A172 (cell line): ENCODE data around the gene FGF9. TPM values are rescaled to one million over a fixed set of nuclear protein-coding genes. Genes with fewer than 3 reads are reported as not detected.

Experiments
- total RNA-seq: library from RNA; depleted of rRNA; stranded (reverse); fragments of >200 nt; shearing (Covaris generic); gene quantifications from 2 replicates; pipeline ENCODE4 v1.2.3, GENCODE V29; 2014; rRNA removed

The FGF9 gene
- total RNA-seq, 1 experiment from 2014 or later = not detected

Other genes starting within 250 kb of the FGF9 start
- gene ZDHHC20, start 211.8 kb upstream of the FGF9 start, total RNA-seq = 103 TPM in 2 replicates
- gene MICU2, start 66.9 kb upstream of the FGF9 start, total RNA-seq = 79.3 and 85.1 TPM in 2 replicates